ENCODE measurements around the gene UPF1. TPM values are rescaled to one million over a fixed set of nuclear protein-coding genes. Genes with fewer than 3 reads are reported as not detected.

Gene UPF1
- total RNA-seq, 1 experiment from 2014 or later, result 78.8 TPM

DNA sequence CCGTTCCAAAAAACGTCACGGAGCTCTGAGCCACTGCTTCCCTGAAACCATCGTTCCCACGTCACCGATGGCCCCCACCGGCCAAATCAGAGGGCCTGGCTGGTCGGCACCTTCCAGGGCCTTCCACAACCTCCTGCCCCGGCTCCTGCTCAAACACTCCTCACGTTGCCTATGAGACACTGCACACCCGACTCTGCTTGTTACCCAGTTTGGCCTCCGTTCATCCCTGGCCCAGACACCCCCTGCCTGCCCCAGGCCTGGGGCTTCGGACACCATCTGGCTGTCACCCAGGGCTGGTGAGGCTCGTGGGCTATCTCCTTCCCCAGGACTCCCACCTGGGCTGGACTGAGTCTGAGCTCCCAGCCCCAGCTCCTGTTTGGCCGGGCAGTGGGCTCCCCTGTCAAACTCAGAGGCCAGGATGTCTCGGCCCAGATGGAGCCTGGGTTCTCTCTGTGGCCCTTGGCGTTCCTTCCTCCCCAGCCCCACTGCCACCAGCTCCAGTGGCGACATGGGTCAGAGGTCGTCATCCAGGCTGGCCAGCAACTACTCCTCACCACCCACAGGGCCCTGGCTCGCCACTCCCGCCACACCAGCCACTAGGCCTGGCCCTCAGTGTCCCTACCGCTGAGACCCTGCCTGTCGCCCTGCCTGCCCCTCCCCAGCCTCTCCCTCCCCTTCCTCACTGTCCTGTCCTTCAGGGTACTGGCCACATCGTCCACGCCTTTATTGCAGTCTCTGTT lies 46.5 kb downstream of the UPF1 start:
- no peak overlapping the region for H3K27ac ChIP-seq
- peaks cover 61% of the 10 kb centered on the region for H3F3A ChIP-seq (ENCODE audit: insufficient read depth, low read depth)
- H3K36me3 ChIP-seq (ENCODE audit: low read depth), result no peaks in the 10 kb centered on the region
- no peaks in the 10 kb centered on the region for H3K9me3 ChIP-seq (ENCODE audit: insufficient read depth, low read depth)
- intact Hi-C loops (cut with micrococcal nuclease; ENCODE audit: unreplicated experiment), result no loop called here
- no TSS peak for BruUV-seq (replicated peaks)
- ChIA-PET CTCF (no interaction called here), POLR2A (ENCODE audit: unreplicated experiment) (no interaction called here)
- no peak overlapping the region for H3K4me2 ChIP-seq
- no peak for TF ChIP-seq EZH2 (IDR thresholded peaks at IDR 0.05; ENCODE audit: low read depth)
- TF ChIP-seq, protein P1, sequence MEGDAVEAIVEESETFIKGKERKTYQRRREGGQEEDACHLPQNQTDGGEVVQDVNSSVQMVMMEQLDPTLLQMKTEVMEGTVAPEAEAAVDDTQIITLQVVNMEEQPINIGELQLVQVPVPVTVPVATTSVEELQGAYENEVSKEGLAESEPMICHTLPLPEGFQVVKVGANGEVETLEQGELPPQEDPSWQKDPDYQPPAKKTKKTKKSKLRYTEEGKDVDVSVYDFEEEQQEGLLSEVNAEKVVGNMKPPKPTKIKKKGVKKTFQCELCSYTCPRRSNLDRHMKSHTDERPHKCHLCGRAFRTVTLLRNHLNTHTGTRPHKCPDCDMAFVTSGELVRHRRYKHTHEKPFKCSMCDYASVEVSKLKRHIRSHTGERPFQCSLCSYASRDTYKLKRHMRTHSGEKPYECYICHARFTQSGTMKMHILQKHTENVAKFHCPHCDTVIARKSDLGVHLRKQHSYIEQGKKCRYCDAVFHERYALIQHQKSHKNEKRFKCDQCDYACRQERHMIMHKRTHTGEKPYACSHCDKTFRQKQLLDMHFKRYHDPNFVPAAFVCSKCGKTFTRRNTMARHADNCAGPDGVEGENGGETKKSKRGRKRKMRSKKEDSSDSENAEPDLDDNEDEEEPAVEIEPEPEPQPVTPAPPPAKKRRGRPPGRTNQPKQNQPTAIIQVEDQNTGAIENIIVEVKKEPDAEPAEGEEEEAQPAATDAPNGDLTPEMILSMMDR (conservative IDR thresholded peaks at IDR 0.05), result no peak
- H4K20me1 ChIP-seq (ENCODE audit: insufficient read depth), result peaks cover 31% of the 10 kb centered on the region; the same call in 1 of the 2 replicates
- no peak overlapping the region for H2AFZ ChIP-seq
- no peaks in the 10 kb centered on the region for H3K9me2 ChIP-seq (ENCODE audit: insufficient read depth)
- H3K4me1 ChIP-seq (replicated peaks; ENCODE audit: insufficient read depth), result no peaks in the 10 kb centered on the region
- no peak overlapping the region for H3K4me3 ChIP-seq
- H3K27me3 ChIP-seq (ENCODE audit: insufficient read depth, low read depth), result no peaks in the 10 kb centered on the region
- DNase-seq, result no peak
- H3K79me2 ChIP-seq (ENCODE audit: low read depth), result no peaks in the 10 kb centered on the region

DNA sequence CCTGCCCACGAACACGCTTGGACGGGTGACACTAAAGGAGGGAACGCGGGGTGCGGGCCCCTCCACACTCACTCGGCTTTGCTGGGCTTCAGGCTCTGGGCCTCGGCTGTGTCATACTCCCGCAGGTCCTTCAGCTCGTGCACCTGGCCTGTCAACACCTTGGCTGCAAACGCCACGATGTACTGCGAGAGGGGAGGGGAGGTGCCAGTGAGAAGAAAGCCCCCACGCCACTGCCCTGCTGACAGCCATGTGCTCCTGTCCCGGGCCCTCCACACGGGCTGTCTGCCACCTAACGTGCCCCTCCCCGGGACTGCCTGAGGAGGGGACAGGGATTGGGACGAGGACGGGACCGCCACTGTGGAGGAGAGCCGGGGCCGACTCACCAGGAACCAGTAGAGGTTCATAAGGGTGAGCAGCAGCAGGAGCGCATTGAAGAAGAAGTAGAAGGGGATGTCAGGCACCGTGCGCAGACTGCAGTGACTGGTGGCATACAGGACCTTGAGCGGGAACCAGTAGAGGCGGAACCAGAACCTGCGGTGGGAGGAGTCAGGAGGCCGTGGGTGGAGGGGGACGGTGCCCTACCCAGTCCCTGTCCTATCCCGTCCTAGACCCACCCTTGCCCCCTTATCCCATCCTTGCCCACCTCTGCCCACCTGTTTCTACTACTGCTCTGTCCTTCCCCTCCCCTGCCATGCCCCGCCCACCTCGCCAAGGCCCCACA lies 47.3 kb downstream of the UPF1 start:
- no peaks in the 10 kb centered on the region for H3K27me3 ChIP-seq (ENCODE audit: insufficient read depth, low read depth)
- POLR2A ChIA-PET (ENCODE audit: unreplicated experiment), result no interaction called here
- TF ChIP-seq, protein P1 (conservative IDR thresholded peaks at IDR 0.05), result no peak
- H3K4me1 ChIP-seq (replicated peaks; ENCODE audit: insufficient read depth), result no peaks in the 10 kb centered on the region
- H3K27ac ChIP-seq, result no peak overlapping the region
- peaks cover 27% of the 10 kb centered on the region; the same call in 1 of the 2 replicates for H4K20me1 ChIP-seq (ENCODE audit: insufficient read depth)
- no peaks in the 10 kb centered on the region for H3K9me3 ChIP-seq (ENCODE audit: insufficient read depth, low read depth)
- no peak overlapping the region for H2AFZ ChIP-seq
- H3K9me2 ChIP-seq (ENCODE audit: insufficient read depth), result no peaks in the 10 kb centered on the region
- intact Hi-C loops (cut with micrococcal nuclease; ENCODE audit: unreplicated experiment), result no loop called here
- H3K79me2 ChIP-seq (ENCODE audit: low read depth), result no peaks in the 10 kb centered on the region
- H3K4me3 ChIP-seq, result no peak overlapping the region
- no TSS peak for BruUV-seq (replicated peaks)
- CTCF ChIA-PET, result no interaction called here
- DNase-seq, result no peak
- no peak overlapping the region for H3K4me2 ChIP-seq
- peaks cover 53% of the 10 kb centered on the region for H3F3A ChIP-seq (ENCODE audit: insufficient read depth, low read depth)
- no peaks in the 10 kb centered on the region for H3K36me3 ChIP-seq (ENCODE audit: low read depth)

DNA sequence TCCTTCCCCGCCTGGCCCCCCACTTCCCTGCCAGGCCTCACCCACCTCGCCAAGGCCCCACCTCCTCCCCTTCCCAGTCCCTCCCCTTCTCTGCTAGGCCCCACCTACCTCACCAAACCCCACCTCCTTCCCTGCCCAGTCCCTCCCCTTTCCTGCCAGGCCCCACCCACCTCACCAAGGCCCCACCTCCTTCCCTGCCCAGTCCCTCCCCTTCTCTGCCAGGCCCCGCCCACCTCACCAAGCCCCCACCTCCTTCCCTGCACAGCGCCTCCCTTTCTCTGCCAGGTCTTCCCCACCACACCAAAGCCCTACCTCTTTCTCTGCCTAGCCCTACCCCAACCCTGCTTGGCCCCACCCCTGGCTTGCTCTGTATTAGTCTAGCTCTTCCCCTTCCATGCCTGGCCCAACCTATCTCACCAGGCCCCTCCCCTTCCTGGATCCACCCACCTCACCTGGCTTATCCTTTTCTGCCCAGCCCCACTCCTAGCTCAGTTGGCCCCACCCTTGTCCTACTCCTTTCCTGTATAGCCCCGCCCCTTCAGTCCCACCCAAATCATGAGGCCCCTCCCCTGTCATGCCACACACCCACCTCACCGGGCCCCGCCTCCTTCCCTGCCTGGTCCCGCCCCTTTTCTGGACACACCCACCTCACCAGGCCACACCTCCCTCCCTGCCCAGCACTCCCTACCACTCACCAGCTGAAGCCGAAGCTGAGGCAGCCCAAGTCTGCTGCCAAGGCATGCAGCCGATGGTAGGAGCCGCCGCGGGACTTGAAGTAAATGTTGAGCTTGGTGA lies 48.0 kb downstream of the UPF1 start:
- intact Hi-C loops (cut with micrococcal nuclease; ENCODE audit: unreplicated experiment), result no loop called here
- Histone ChIP-seq H3K27me3 (ENCODE audit: insufficient read depth, low read depth) (no peaks in the 10 kb centered on the region), H3K4me2 (no peak overlapping the region), H3K27ac (no peak overlapping the region), H4K20me1 (ENCODE audit: insufficient read depth) (peaks cover 23% of the 10 kb centered on the region; the same call in 1 of the 2 replicates), H2AFZ (no peak overlapping the region), H3K4me1 (replicated peaks; ENCODE audit: insufficient read depth) (no peaks in the 10 kb centered on the region), H3F3A (ENCODE audit: insufficient read depth, low read depth) (peaks cover 46% of the 10 kb centered on the region), H3K36me3 (ENCODE audit: low read depth) (no peaks in the 10 kb centered on the region), H3K4me3 (no peak overlapping the region), H3K79me2 (ENCODE audit: low read depth) (no peaks in the 10 kb centered on the region), H3K9me3 (ENCODE audit: insufficient read depth, low read depth) (no peaks in the 10 kb centered on the region), H3K9me2 (ENCODE audit: insufficient read depth) (no peaks in the 10 kb centered on the region)
- BruUV-seq (replicated peaks), result no TSS peak
- CTCF ChIA-PET, result interaction anchor here (0.7 kb wide), 1 partner anchor 15 kb away, joined by 10 read pairs; no protein-coding TSS in a partner anchor
- peak; percentile 33 to 73 for DNase-seq
- POLR2A ChIA-PET (ENCODE audit: unreplicated experiment), result interaction anchor here (0.6 kb wide), 1 partner anchor 530 kb away, joined by 14 read pairs; no protein-coding TSS in a partner anchor
- TF ChIP-seq, protein P1 (conservative IDR thresholded peaks at IDR 0.05), result no peak
- TF ChIP-seq EZH2 (IDR thresholded peaks at IDR 0.05; ENCODE audit: low read depth), result no peak
